ENCODE results near the gene PYGO2. TPM values are rescaled to one million over a fixed set of nuclear protein-coding genes. Genes with fewer than 3 reads are reported as not detected.

The PYGO2 gene
- total and polyA plus RNA-seq, 2 of the 8 experiments (the other 6 are each of a cell fraction or from before 2014, with no cell fraction given): 31.0 to 31.6 TPM

- TF ChIP-seq EP300 (IDR thresholded peaks at IDR 0.05; ENCODE audit: borderline replicate concordance in 1 of 2, low read depth in 2 of 2, low read length in 2 of 2) (no peak), RXRA (IDR thresholded peaks at IDR 0.05; ENCODE audit: insufficient read depth, low read depth, low read length) (no peak), FOSL1 (IDR thresholded peaks at IDR 0.05; ENCODE audit: insufficient read depth, low read depth, low read length) (no peak), CREB1 (IDR thresholded peaks at IDR 0.05) (no peak), BRCA1 (IDR thresholded peaks at IDR 0.05; ENCODE audit: low read depth, low read length) (no peak), CEBPB (IDR thresholded peaks at IDR 0.05; ENCODE audit: low read depth, low read length) (no peak), TAF7 (optimal IDR thresholded peaks at IDR 0.05; ENCODE audit: borderline replicate concordance, low read depth, low read length) (peak; percentile 8), KDM1A (IDR thresholded peaks at IDR 0.05; ENCODE audit: borderline replicate concordance, low read length) (no peak), RBBP5 (IDR thresholded peaks at IDR 0.05; ENCODE audit: borderline replicate concordance, low read depth, low read length) (no peak), SP4 (IDR thresholded peaks at IDR 0.05; ENCODE audit: low read length) (peak; percentile 77; the same call in 1 of the 2 replicates), SP2 (IDR thresholded peaks at IDR 0.05; ENCODE audit: low read length) (no peak), CBX5 (IDR thresholded peaks at IDR 0.05; ENCODE audit: low read depth, low read length) (no peak), HDAC2 (IDR thresholded peaks at IDR 0.05; ENCODE audit: borderline replicate concordance in 1 of 2, low read depth in 2 of 2, low read length in 2 of 2) (peak in 1 of 2 experiments; percentile 62; a peak in 1 of 4 replicates)
Measured at GRCh38 chr1:154974808-154975408, 13.3 kb upstream of the PYGO2 start (continued).

Data from H1 (cell line).